Gastroesophageal sphincter (tissue), 3 donors: ENCODE measurements around the gene APLF.

Experiments used
- CTCF ChIP-seq, 4 experiments: fragments of 200-600 bp in 2 of 4; fragments of 450-650 bp in 2 of 4; sonication (generic) in 1 of 4; IDR thresholded peaks; one replicate each; pipeline ENCODE4 v1.5.1; 2017 to 2019; ENCODE audit warnings: antibody characterized with exemption in 4 of 4, mild to moderate bottlenecking in 2 of 4, moderate library complexity in 2 of 4
- POLR2A ChIP-seq, 2 donors: fragments of 450-650 bp; IDR thresholded peaks; one replicate each; pipeline ENCODE4 v1.6.1; 2017; ENCODE audit warnings: antibody characterized with exemption in 2 of 2, mild to moderate bottlenecking in 2 of 2, moderate library complexity in 1 of 2

DNA sequence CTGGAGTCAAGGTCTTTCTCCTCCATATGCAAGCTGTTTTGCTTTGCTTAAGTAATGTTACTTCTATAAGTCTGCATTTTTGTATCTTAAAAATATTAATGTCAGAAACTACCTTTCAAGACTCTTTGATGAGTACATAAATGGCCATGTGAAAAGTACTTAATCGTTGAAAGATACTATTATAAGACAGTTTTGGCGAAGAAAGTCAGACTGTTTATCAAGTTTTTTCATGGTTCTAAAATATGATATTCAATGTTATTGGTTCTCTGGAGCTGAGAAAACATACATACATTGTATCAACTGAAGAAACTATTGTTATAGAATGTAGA, 25.4 kb upstream of the APLF start:
- TF ChIP-seq CTCF (IDR thresholded peaks at IDR 0.05) (no peak), POLR2A (IDR thresholded peaks at IDR 0.05) (no peak)
